Fibroblast of mammary gland (primary cell): ENCODE results near the gene RABGAP1L.

Source experiments
- DNase-seq: peaks from one replicate; pipeline ENCODE4 v3.0.0-alpha.2; 2010; ENCODE audit warnings: low read depth
- H3K4me3 ChIP-seq: 2 replicates; pipeline ENCODE4 v1.5.1; 2011; ENCODE audit warnings: low read depth, mild to moderate bottlenecking, low read length, moderate library complexity; ENCODE audit not compliant: control insufficient read depth
- TF ChIP-seq, protein P1 (sequence below): conservative IDR thresholded peaks from 2 replicates; pipeline ENCODE4 v1.5.1; 2011; ENCODE audit warnings: low read depth, low read length, inconsistent platforms; ENCODE audit not compliant: control insufficient read depth, insufficient read depth

RABGAP1L gene

DNA sequence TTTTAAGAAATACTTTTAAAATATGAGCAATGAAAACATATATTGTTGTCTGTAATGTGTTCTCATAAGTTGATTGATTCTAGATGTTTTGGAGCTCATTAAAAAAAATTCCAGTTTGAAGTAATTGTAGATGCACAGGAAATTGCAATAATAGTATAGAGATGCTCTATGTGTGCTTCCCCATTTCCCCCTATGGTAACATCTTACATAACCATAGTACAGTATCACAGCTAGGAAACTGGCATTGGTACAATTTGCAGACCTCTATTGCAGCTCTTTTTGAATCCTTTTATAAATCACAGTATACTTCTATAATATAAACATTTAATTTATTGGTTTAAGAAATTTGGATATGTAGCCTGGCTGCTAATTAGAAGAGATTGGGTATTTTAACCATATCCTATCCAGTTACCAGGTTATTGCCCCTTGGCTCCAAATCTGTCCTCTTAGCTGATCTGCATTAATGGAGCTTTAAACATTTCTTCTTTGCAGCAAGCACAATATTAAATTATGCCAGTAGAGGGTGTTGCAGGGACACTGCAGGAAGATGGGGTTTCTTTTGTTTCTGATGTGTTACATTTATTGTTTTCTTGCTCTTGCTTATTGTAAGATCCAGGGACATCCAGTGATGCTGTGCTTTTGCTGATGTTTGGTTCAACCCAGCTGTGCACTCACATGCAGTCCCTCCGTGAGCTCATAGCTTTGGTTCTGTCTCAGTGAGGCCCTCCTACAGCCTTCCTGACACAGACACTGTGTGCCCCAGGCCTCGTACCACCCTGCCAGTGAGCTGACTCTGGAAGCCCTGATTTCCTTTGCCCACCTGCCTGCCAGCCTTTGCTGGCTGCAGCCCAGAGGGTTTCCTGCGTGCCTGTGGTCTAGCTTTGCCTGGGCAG lies 103.3 kb downstream of the RABGAP1L start:
- H3K4me3 ChIP-seq: no peak overlapping the region
- TF ChIP-seq, protein P1, sequence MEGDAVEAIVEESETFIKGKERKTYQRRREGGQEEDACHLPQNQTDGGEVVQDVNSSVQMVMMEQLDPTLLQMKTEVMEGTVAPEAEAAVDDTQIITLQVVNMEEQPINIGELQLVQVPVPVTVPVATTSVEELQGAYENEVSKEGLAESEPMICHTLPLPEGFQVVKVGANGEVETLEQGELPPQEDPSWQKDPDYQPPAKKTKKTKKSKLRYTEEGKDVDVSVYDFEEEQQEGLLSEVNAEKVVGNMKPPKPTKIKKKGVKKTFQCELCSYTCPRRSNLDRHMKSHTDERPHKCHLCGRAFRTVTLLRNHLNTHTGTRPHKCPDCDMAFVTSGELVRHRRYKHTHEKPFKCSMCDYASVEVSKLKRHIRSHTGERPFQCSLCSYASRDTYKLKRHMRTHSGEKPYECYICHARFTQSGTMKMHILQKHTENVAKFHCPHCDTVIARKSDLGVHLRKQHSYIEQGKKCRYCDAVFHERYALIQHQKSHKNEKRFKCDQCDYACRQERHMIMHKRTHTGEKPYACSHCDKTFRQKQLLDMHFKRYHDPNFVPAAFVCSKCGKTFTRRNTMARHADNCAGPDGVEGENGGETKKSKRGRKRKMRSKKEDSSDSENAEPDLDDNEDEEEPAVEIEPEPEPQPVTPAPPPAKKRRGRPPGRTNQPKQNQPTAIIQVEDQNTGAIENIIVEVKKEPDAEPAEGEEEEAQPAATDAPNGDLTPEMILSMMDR: peak; percentile 86
- DNase-seq: peak; percentile 58

DNA sequence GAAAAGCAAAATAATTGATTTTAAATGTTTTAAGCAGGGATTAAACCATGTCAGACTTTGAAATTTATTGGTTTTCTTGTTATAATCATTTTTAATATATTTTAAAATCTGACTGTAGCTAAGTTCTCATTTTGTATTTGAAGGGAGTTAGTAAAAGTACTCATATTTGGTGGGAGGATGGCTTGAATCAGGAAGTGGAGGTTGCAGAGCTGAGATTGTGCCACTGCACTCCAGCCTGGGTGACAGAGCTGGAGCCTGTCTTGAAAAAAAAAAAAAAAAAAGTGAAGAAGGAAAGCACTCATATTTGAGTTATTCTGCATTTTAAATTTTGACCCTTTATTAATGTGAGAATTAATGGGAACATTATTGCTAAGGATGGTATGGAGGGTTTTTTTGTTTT lies 106.0 kb downstream of the RABGAP1L start:
- no peak for DNase-seq
- H3K4me3 ChIP-seq: no peak overlapping the region
- TF ChIP-seq, protein P1: no peak

DNA sequence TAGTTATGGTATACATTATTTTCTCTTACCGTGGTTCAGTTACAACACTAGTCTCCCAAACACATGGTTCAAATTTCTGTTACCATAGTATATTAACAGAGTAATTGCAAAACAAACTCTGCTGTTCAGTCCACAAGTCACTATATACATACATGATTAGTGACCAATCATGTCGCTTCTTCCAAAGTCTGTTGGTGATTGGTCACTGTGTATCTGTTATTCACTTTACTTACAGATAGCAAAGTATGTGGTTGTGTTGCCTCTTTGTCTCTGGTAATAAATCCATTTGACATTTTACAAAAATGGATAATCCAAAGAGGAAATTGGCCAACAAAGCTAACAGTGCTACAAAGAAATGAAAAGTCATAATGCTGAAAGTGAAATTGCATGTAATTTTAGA lies 107.2 kb downstream of the RABGAP1L start:
- H3K4me3 ChIP-seq: no peak overlapping the region
- TF ChIP-seq, protein P1: no peak
- DNase-seq: peak; percentile 13

DNA sequence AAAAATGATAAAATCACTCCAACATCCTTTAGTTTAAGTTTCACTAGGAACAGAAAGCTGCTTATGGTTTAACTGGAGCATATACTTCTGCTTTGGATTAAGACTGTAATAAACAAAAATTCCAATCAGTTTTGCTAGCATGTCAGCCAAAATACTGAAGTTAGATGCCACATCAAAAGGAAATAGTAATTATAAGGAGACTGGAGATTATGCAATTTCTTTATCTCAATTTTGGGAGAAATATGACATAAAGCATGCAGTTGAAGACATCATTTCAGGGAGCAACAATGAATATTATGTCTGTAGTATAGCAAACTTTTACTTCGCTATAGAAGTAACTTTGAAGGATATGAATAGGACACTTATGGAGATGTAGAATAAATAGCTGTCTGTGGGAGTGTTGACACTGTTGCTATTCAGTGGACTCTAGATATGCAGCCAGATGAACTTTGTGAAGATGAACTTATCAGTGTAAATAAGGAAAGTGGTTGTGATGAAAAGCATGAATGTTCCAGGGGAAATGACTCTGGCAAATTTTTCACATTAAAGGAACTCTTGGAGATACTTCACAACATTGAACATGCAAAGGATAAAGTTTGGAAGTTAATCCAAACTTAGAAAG lies 107.8 kb downstream of the RABGAP1L start:
- no peak overlapping the region for H3K4me3 ChIP-seq
- DNase-seq: no peak
- TF ChIP-seq, protein P1: no peak

DNA sequence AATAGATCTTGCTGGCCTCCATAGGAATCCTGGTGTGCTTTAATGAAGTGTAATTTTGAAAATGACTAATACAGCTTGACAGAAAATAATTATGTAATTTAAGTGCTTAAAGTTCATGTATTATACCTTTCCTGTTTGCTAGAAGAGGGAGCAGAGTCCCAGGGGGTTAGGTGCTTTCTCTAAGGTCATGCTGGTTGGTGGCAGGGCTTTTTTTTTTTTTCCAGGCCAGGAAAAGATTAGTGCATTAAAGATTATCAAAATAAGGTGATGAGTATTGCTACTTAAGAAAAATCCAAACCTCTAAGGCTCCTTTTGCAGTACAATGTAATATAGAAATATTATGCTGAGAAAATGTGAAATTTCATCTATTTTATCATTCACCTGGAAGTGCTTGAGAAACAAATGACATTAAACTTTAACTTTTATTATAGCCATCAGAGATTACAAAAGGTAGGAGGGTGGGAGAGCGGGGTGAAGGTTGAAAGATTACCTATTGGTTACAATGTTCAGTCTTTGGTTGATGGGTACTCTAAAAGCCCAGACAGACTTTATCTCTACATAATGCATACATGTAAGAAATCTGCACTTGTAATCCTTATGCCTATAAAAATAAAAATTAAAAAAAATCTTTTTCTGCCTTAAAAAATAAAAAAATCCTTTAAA lies 110.8 kb downstream of the RABGAP1L start:
- H3K4me3 ChIP-seq: no peak overlapping the region
- TF ChIP-seq, protein P1: no peak
- DNase-seq: no peak

DNA sequence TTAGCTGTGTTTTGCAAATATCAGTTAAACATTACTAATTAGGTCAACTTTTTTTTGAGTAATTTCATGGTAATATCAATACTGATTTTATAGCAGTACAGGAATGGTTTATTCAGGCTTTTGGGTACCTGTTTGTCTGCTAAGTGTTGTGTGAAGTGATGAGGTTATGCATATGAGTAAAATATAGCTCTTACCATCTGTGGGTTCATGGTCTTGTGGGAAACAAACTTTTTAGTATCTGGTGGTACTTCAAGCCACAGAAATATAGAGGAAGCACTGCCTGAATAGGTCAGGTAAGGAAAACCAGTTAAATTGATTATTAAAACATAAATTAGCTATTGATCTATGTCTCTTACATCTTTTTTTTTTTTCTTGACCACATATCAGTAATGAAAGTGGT lies 113.9 kb downstream of the RABGAP1L start:
- no peak overlapping the region for H3K4me3 ChIP-seq
- TF ChIP-seq, protein P1: no peak
- DNase-seq: no peak
